ENCODE data around the gene CADPS2. TPM values are rescaled to one million over a fixed set of nuclear protein-coding genes. Genes with fewer than 3 reads are reported as not detected.
"Not testable (repeated sequence)": the region's sequence is repeated elsewhere in the genome, so short reads cannot be mapped to it uniquely, and the experiment has no call there.

CADPS2 gene
- total and polyA plus RNA-seq, 10 of the 15 experiments (the other 5 are each of a cell fraction or from before 2014, with no cell fraction given): 0.05 to 7.5 (median 0.25) TPM

DNA sequence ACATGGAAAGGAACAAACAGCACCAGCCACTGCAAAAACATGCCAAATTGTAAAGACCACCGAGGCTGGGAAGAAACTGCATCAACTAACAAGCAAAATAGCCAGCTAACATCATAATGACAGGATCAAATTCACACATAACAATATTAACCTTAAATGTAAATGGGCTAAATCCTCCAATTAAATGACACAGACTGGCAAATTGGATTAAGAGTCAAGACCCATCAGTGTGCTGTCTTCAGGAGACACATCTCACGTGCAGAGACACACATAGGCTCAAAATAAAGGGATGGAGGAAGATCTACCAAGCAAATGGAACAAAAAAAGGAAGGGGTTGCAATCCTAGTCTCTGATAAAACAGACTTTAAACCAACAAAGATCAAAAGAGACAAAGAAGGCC lies 50.0 kb downstream of the CADPS2 start:
- not testable (repeated sequence) for FAIRE-seq, H3K4me3 ChIP-seq

DNA sequence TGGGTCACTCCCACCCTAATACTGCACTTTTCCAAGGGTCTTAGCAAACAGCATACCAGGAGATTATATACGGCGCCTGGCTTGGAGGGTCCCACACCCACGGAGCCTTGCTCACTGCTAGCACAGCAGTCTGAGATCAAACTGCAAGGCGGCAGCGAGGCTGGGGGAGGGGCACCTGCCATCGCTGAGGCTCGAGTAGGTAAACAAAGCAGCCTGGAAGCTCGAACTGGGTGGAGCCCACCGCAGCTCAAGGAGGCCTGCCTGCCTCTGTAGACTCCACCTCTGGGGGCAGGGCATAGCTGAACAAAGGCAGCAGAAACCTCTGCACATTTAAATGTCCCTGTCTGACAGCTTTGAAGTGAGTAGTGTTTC lies 51.7 kb downstream of the CADPS2 start:
- BruUV-seq (replicated peaks); in situ Hi-C loops (cut with MboI); H3K4me3 ChIP-seq; H3K9me3 ChIP-seq (replicated peaks; ENCODE audit: control insufficient read depth, insufficient read depth, low read length); ATAC-seq; CTCF ChIA-PET; FAIRE-seq; H3K36me3 ChIP-seq (ENCODE audit: control insufficient read depth in 2 of 2, insufficient read depth in 2 of 2, low read length in 1 of 2); H2AFZ ChIP-seq (ENCODE audit: control insufficient read depth, low read depth, low read length); H3K9ac ChIP-seq (ENCODE audit: control insufficient read depth, insufficient read depth, low read length); DNase-seq (ENCODE audit: low read depth, low spot score); H3K4me2 ChIP-seq (ENCODE audit: control insufficient read depth, insufficient read depth); RAD21 ChIA-PET (ENCODE audit: unreplicated experiment); POLR2A ChIA-PET; H3K79me2 ChIP-seq (ENCODE audit: control insufficient read depth, insufficient read depth, low read length); H4K20me1 ChIP-seq (ENCODE audit: control insufficient read depth, insufficient read depth); H3K27ac ChIP-seq (ENCODE audit: control insufficient read depth, insufficient read depth); intact Hi-C loops (cut with micrococcal nuclease; ENCODE audit: unreplicated experiment); H3K27me3 ChIP-seq (replicated peaks in 1 of 2; ENCODE audit: control insufficient read depth in 2 of 2, insufficient read depth in 2 of 2, low read length in 1 of 2); H3K4me1 ChIP-seq (ENCODE audit: control insufficient read depth, insufficient read depth, low read length): not testable (repeated sequence)
- 65% methylated on average over 9 of the region's 9 CpGs for WGBS (ENCODE audit: insufficient coverage, insufficient replicate concordance, low lambda C conversion rate, missing lambda C conversion rate)
- SMC1A ChIA-PET (ENCODE audit: uncharacterized antibody, unreplicated experiment): interaction anchor here (1.0 kb wide), 1 partner anchor 14 kb away, joined by 4 read pairs; no protein-coding TSS in a partner anchor

More for the DNA sequence above, 50.0 kb downstream of the CADPS2 start:
- H2AFZ ChIP-seq (ENCODE audit: control insufficient read depth, low read depth, low read length); RAD21 ChIA-PET (ENCODE audit: unreplicated experiment); H3K27ac ChIP-seq (ENCODE audit: control insufficient read depth, insufficient read depth); ATAC-seq; DNase-seq (ENCODE audit: low read depth, low spot score); POLR2A ChIA-PET; H3K79me2 ChIP-seq (ENCODE audit: control insufficient read depth, insufficient read depth, low read length); H3K4me2 ChIP-seq (ENCODE audit: control insufficient read depth, insufficient read depth); CTCF ChIA-PET; in situ Hi-C loops (cut with MboI); H3K36me3 ChIP-seq (ENCODE audit: control insufficient read depth in 2 of 2, insufficient read depth in 2 of 2, low read length in 1 of 2); H3K27me3 ChIP-seq (replicated peaks in 1 of 2; ENCODE audit: control insufficient read depth in 2 of 2, insufficient read depth in 2 of 2, low read length in 1 of 2); H3K9me3 ChIP-seq (replicated peaks; ENCODE audit: control insufficient read depth, insufficient read depth, low read length); intact Hi-C loops (cut with micrococcal nuclease; ENCODE audit: unreplicated experiment); BruUV-seq (replicated peaks); SMC1A ChIA-PET (ENCODE audit: uncharacterized antibody, unreplicated experiment); H3K4me1 ChIP-seq (ENCODE audit: control insufficient read depth, insufficient read depth, low read length); H3K9ac ChIP-seq (ENCODE audit: control insufficient read depth, insufficient read depth, low read length); H4K20me1 ChIP-seq (ENCODE audit: control insufficient read depth, insufficient read depth): not testable (repeated sequence)
- WGBS (ENCODE audit: insufficient coverage, insufficient replicate concordance, low lambda C conversion rate, missing lambda C conversion rate): 23% methylated on average over 2 of the region's 2 CpGs
